ENCODE results near the gene CBLN3.

The CBLN3 gene

DNA sequence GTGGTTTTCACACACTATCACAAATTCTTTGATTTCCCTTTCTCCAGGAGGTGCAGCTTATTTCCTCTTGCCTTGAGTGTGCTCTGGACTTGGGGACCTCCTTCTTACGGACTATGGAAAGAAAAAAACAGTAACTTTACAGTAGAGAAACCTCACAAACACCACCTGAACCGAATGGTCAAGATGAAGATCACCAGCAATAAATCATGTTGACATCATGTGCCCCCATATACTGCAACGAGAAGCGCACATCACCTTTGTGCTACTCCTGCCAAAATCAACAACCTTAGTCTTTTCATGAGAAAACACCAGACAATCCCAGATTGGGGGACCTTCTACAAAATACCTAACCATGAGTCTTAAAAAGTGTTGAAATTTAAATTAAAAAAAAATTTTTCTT, 43.9 kb downstream of the CBLN3 start:
- Histone ChIP-seq H3K79me2 (ENCODE audit: insufficient read depth, low read length) (no peaks in the 10 kb centered on the region), H3K4me2 (ENCODE audit: insufficient read depth, low read length) (no peak overlapping the region), H3K27ac (ENCODE audit: low read length) (no peak overlapping the region), H3K27me3 (ENCODE audit: insufficient read depth, low read length, poor library complexity) (peaks cover 15% of the 10 kb centered on the region), H3K36me3 (ENCODE audit: insufficient read depth, low read length) (no peaks in the 10 kb centered on the region), H4K20me1 (ENCODE audit: insufficient read depth, low read length) (no peaks in the 10 kb centered on the region), H3K9me3 (ENCODE audit: insufficient read depth, low read length, severe bottlenecking) (no peaks in the 10 kb centered on the region), H3K4me3 (ENCODE audit: low read depth in 1 of 2, low read length in 2 of 2) (no peak overlapping the region), H3K4me1 (ENCODE audit: insufficient read depth, low read length) (no peaks in the 10 kb centered on the region), H3K9ac (ENCODE audit: low read depth, low read length) (no peak overlapping the region), H2AFZ (ENCODE audit: low read depth, low read length) (no peak overlapping the region)
- TF ChIP-seq EZH2 (IDR thresholded peaks at IDR 0.05; ENCODE audit: borderline replicate concordance, low read depth, low read length, severe bottlenecking), result no peak
- TF ChIP-seq, protein P1, sequence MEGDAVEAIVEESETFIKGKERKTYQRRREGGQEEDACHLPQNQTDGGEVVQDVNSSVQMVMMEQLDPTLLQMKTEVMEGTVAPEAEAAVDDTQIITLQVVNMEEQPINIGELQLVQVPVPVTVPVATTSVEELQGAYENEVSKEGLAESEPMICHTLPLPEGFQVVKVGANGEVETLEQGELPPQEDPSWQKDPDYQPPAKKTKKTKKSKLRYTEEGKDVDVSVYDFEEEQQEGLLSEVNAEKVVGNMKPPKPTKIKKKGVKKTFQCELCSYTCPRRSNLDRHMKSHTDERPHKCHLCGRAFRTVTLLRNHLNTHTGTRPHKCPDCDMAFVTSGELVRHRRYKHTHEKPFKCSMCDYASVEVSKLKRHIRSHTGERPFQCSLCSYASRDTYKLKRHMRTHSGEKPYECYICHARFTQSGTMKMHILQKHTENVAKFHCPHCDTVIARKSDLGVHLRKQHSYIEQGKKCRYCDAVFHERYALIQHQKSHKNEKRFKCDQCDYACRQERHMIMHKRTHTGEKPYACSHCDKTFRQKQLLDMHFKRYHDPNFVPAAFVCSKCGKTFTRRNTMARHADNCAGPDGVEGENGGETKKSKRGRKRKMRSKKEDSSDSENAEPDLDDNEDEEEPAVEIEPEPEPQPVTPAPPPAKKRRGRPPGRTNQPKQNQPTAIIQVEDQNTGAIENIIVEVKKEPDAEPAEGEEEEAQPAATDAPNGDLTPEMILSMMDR (IDR thresholded peaks at IDR 0.05; ENCODE audit: borderline replicate concordance, extremely low read depth, low read length, poor library complexity, severe bottlenecking), result no peak
- DNase-seq, result no peak
- ATAC-seq (ENCODE audit: insufficient read depth, low read depth), result no peak

DNA sequence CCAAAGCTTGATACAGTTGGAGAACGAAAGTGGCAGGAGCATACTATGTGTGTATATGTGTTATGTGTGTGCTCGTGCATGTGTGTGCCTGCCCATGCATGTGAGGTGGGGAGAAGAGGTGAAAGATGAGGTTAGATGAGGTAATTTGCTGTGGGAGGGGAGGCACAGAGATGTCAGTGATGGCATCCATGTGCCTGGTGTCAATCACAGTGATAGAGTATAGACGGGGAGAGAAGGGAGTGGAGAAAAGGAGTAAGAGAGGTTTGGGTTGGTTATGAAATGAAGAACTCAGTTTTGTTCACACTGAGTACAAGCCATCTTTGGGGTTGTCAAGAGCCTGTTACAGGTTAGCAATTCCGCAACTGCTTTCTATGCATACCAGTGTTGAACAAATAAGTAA, 45.3 kb downstream of the CBLN3 start:
- Histone ChIP-seq H3K79me2 (ENCODE audit: insufficient read depth, low read length) (no peaks in the 10 kb centered on the region), H3K4me1 (ENCODE audit: insufficient read depth, low read length) (no peaks in the 10 kb centered on the region), H3K4me3 (ENCODE audit: low read depth in 1 of 2, low read length in 2 of 2) (no peak overlapping the region), H3K27me3 (ENCODE audit: insufficient read depth, low read length, poor library complexity) (peaks cover 16% of the 10 kb centered on the region), H3K36me3 (ENCODE audit: insufficient read depth, low read length) (no peaks in the 10 kb centered on the region), H3K4me2 (ENCODE audit: insufficient read depth, low read length) (no peak overlapping the region), H4K20me1 (ENCODE audit: insufficient read depth, low read length) (no peaks in the 10 kb centered on the region), H3K9me3 (ENCODE audit: insufficient read depth, low read length, severe bottlenecking) (no peaks in the 10 kb centered on the region), H3K9ac (ENCODE audit: low read depth, low read length) (no peak overlapping the region), H2AFZ (ENCODE audit: low read depth, low read length) (no peak overlapping the region), H3K27ac (ENCODE audit: low read length) (no peak overlapping the region)
- no peak for TF ChIP-seq EZH2 (IDR thresholded peaks at IDR 0.05; ENCODE audit: borderline replicate concordance, low read depth, low read length, severe bottlenecking)
- TF ChIP-seq, protein P1 (IDR thresholded peaks at IDR 0.05; ENCODE audit: borderline replicate concordance, extremely low read depth, low read length, poor library complexity, severe bottlenecking), result no peak
- ATAC-seq (ENCODE audit: insufficient read depth, low read depth) (no peak), DNase-seq (no peak)

DNA sequence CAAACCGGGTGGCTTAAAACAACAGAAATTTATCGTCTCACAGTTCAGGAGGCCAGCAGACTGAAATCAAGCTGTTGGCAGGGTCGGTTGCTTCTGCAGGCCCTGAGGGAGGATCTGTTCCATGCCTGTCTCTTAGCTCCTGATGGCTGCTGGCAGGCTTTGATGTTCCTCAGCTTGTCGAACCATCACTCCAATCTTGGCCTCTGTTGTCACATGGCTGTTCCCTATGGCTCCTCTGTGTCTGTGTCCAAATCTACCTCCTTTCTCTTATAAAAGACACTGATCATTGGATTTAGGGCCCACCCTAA, 47.5 kb downstream of the CBLN3 start:
- TF ChIP-seq, protein P1 (IDR thresholded peaks at IDR 0.05; ENCODE audit: borderline replicate concordance, extremely low read depth, low read length, poor library complexity, severe bottlenecking), result no peak
- no peak for TF ChIP-seq EZH2 (IDR thresholded peaks at IDR 0.05; ENCODE audit: borderline replicate concordance, low read depth, low read length, severe bottlenecking)
- Histone ChIP-seq H3K9ac (ENCODE audit: low read depth, low read length) (no peak overlapping the region), H4K20me1 (ENCODE audit: insufficient read depth, low read length) (no peaks in the 10 kb centered on the region), H2AFZ (ENCODE audit: low read depth, low read length) (no peak overlapping the region), H3K4me2 (ENCODE audit: insufficient read depth, low read length) (no peak overlapping the region), H3K36me3 (ENCODE audit: insufficient read depth, low read length) (no peaks in the 10 kb centered on the region), H3K9me3 (ENCODE audit: insufficient read depth, low read length, severe bottlenecking) (no peaks in the 10 kb centered on the region), H3K4me3 (ENCODE audit: low read depth in 1 of 2, low read length in 2 of 2) (no peak overlapping the region), H3K4me1 (ENCODE audit: insufficient read depth, low read length) (no peaks in the 10 kb centered on the region), H3K27me3 (ENCODE audit: insufficient read depth, low read length, poor library complexity) (peaks cover 15% of the 10 kb centered on the region), H3K79me2 (ENCODE audit: insufficient read depth, low read length) (no peaks in the 10 kb centered on the region), H3K27ac (ENCODE audit: low read length) (no peak overlapping the region)
- no peak for ATAC-seq (ENCODE audit: insufficient read depth, low read depth)
- no peak for DNase-seq

All from DND-41 (cell line).